Caco-2 (cell line): ENCODE measurements around the gene PRKAA1. TPM values are rescaled to one million over a fixed set of nuclear protein-coding genes. Genes with fewer than 3 reads are reported as not detected.

Experiments
- BruUV-seq: library from RNA; stranded (reverse); fragments of 400-500 nt; replicated peaks from 2 replicates; lab custom pipeline; 2021; lab: Mats Ljungman, UMichigan
- CTCF ChIA-PET: fragments of 300-600 bp; sonication (Branson Sonifier 250); formaldehyde crosslinking; loops from one replicate; lab custom pipeline; 2022; ENCODE audit warnings: antibody characterized with exemption; lab: Charles Lee
- POLR2A ChIA-PET: fragments of 300-600 bp; sonication (Branson Sonifier 250); formaldehyde crosslinking; loops from one replicate; lab custom pipeline; 2022; ENCODE audit warnings: antibody characterized with exemption; lab: Charles Lee
- DNase-seq, 2 experiments: peaks; one replicate each; pipeline versions ENCODE4 v3.0.0 to v3.0.0-alpha.2; 2020 to 2022
- H3K27me3 ChIP-seq: replicated peaks from 2 replicates; pipeline ENCODE4 v1.6.0; 2011; ENCODE audit warnings: low read length; ENCODE audit not compliant: control insufficient read depth, insufficient read depth
- H3K36me3 ChIP-seq: 2 replicates; pipeline ENCODE4 v1.5.1; 2011; ENCODE audit warnings: low read length; ENCODE audit not compliant: control insufficient read depth, insufficient read depth
- H3K4me1 ChIP-seq: fragments of 250-450 bp; sonication (Bioruptor Pico); 2 replicates; pipeline ENCODE4 v1.5.1; 2020; ENCODE audit warnings: mild to moderate bottlenecking
- H3K4me3 ChIP-seq: 2 replicates; pipeline ENCODE4 v1.5.1; 2011; ENCODE audit warnings: low read depth, mild to moderate bottlenecking, control low read depth, low read length
- H3K9me3 ChIP-seq: fragments of 250-450 bp; sonication (Bioruptor Pico); 2 replicates; pipeline ENCODE4 v1.5.1; 2020; ENCODE audit warnings: mild to moderate bottlenecking, moderate library complexity
- H3K27ac Mint-ChIP-seq: one replicate; pipeline ENCODE4 v1.8.0; 2022; ENCODE audit warnings: mixed read lengths; ENCODE audit not compliant: unreplicated experiment
- H3K27me3 Mint-ChIP-seq: one replicate; pipeline ENCODE4 v1.8.0; 2022; ENCODE audit warnings: mixed read lengths; ENCODE audit not compliant: insufficient read depth, unreplicated experiment
- H3K36me3 Mint-ChIP-seq: one replicate; pipeline ENCODE4 v1.8.0; 2022; ENCODE audit warnings: mild to moderate bottlenecking, mixed read lengths; ENCODE audit not compliant: insufficient read depth, unreplicated experiment
- H3K4me1 Mint-ChIP-seq: one replicate; pipeline ENCODE4 v1.8.0; 2022; ENCODE audit warnings: low read depth, mixed read lengths; ENCODE audit not compliant: unreplicated experiment
- H3K4me3 Mint-ChIP-seq: one replicate; pipeline ENCODE4 v1.8.0; 2022; ENCODE audit warnings: mild to moderate bottlenecking, moderate library complexity, mixed read lengths; ENCODE audit not compliant: unreplicated experiment
- H3K9me3 Mint-ChIP-seq: one replicate; pipeline ENCODE4 v1.8.0; 2022; ENCODE audit warnings: mixed read lengths; ENCODE audit not compliant: unreplicated experiment
- CTCF ChIP-seq, 2 experiments: fragments of 200-600 bp in 1 of 2; IDR thresholded peaks; 1 replicate in 1 of 2; 2 replicates in 1 of 2; pipeline versions ENCODE4 v1.5.1 to v1.8.0; 2011 to 2022; ENCODE audit warnings: antibody characterized with exemption in 1 of 2, control low read depth in 1 of 2, inconsistent platforms in 1 of 2, low read depth in 1 of 2, low read length in 1 of 2, mild to moderate bottlenecking in 1 of 2, moderate library complexity in 1 of 2; ENCODE audit not compliant: insufficient read depth in 1 of 2, severe bottlenecking in 1 of 2, unreplicated experiment in 1 of 2
- intact Hi-C: fragments of 100-400 bp; cut with micrococcal nuclease; formaldehyde crosslinking; loops from one replicate; pipeline ENCODE4 v1.10.0; 2022; ENCODE audit not compliant: unreplicated experiment
- total RNA-seq: library from RNA; stranded (reverse); gene quantifications from 2 replicates; pipeline ENCODE4 v1.2.3, GENCODE V29; 2022

Gene PRKAA1
- total RNA-seq, 1 experiment from 2014 or later, result 64.6 TPM

DNA sequence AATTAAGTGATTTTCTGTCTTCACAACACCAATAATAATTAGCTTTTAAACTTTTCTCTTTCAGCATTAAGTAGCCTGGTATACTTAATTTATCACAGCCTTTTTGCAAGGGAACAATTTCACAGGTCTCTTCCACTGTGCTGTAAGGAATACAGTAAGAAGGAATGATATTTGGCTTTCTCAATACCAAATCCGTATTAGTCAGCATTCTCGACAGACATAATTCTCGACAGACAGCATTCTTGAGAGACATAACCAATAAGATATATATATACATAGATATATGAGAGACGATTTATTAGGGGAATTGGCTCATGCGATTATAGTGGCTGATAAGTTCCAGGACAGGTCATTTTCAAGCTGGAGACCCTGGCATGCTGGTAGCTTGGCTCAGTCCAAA is 18.0 kb downstream of the PRKAA1 start:
- H3K4me1 ChIP-seq, result peaks cover 51% of the 10 kb centered on the region
- H3K4me1 Mint-ChIP-seq, result peaks cover 36% of the 10 kb centered on the region
- POLR2A ChIA-PET, result no interaction called here

GRCh38 chr5:40779561-40779960 is 18.6 kb downstream of the PRKAA1 start:
- CTCF ChIA-PET, result no interaction called here
- DNase-seq, result no peak
- peaks cover 35% of the 10 kb centered on the region for H3K4me1 Mint-ChIP-seq
- peaks cover 45% of the 10 kb centered on the region for H3K4me1 ChIP-seq
- H3K36me3 Mint-ChIP-seq, result peaks cover 17% of the 10 kb centered on the region
- no peaks in the 10 kb centered on the region for H3K9me3 Mint-ChIP-seq
- no peak overlapping the region for H3K4me3 ChIP-seq
- POLR2A ChIA-PET, result no interaction called here
- BruUV-seq, result no TSS peak
- intact Hi-C loops, result no loop called here
- no peaks in the 10 kb centered on the region for H3K27me3 ChIP-seq
- H3K36me3 ChIP-seq, result 0 out of 2 replicates have a peak, but pooled peaks cover 1% of the 10 kb centered on the region
- H3K4me3 Mint-ChIP-seq, result no peak overlapping the region
- H3K27me3 Mint-ChIP-seq, result no peaks in the 10 kb centered on the region
- TF ChIP-seq CTCF (IDR thresholded peaks at IDR 0.05; ENCODE audit: insufficient read depth in 1 of 2, low read depth in 1 of 2, low read length in 1 of 2, severe bottlenecking in 1 of 2, unreplicated experiment in 1 of 2), result no peak
- H3K9me3 ChIP-seq, result no peaks in the 10 kb centered on the region
- H3K27ac Mint-ChIP-seq, result no peak overlapping the region

More for the DNA sequence above, 18.0 kb downstream of the PRKAA1 start:
- Mint-ChIP-seq H3K4me3 (no peak overlapping the region), H3K9me3 (peaks cover under 1% of the 10 kb centered on the region), H3K27me3 (no peaks in the 10 kb centered on the region), H3K36me3 (peaks cover 17% of the 10 kb centered on the region), H3K27ac (no peak overlapping the region)
- DNase-seq, result no peak
- TF ChIP-seq CTCF (IDR thresholded peaks at IDR 0.05; ENCODE audit: insufficient read depth in 1 of 2, low read depth in 1 of 2, low read length in 1 of 2, severe bottlenecking in 1 of 2, unreplicated experiment in 1 of 2), result no peak
- no peaks in the 10 kb centered on the region for H3K9me3 ChIP-seq
- intact Hi-C loops, result no loop called here
- no peak overlapping the region for H3K4me3 ChIP-seq
- BruUV-seq, result no TSS peak
- H3K27me3 ChIP-seq, result no peaks in the 10 kb centered on the region
- CTCF ChIA-PET, result no interaction called here
- 0 out of 2 replicates have a peak, but pooled peaks cover 1% of the 10 kb centered on the region for H3K36me3 ChIP-seq

DNA sequence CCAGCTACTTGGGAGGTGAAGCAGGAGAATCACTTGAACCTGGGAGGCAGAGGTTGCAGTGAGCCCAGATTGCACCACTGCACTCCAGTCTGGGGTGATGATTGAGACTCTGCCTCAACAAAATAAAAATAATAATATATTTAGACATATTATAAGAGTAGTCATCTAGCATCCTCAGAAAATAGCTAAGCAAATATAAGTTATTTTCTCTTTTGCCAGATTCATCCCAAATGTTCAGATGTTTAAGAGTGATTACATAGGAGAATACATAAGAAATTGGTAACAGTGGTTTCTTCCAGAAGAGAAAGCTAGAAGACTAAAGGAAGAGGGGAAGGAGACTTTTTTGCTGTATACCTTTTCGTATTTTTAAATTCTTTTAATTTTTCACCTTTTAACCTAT is 20.0 kb downstream of the PRKAA1 start:
- DNase-seq, result no peak
- no peaks in the 10 kb centered on the region for H3K27me3 ChIP-seq
- no peak overlapping the region for H3K4me3 Mint-ChIP-seq
- ChIA-PET POLR2A (no interaction called here), CTCF (no interaction called here)
- H3K36me3 ChIP-seq, result 0 out of 2 replicates have a peak, but pooled peaks cover 1% of the 10 kb centered on the region
- no peaks in the 10 kb centered on the region for H3K27me3 Mint-ChIP-seq
- BruUV-seq, result no TSS peak
- intact Hi-C loops, result no loop called here
- no peaks in the 10 kb centered on the region for H3K9me3 ChIP-seq
- H3K36me3 Mint-ChIP-seq, result peaks cover 21% of the 10 kb centered on the region
- no peak overlapping the region for H3K4me3 ChIP-seq
- no peaks in the 10 kb centered on the region for H3K9me3 Mint-ChIP-seq
- H3K4me1 ChIP-seq, result peaks cover 35% of the 10 kb centered on the region
- H3K4me1 Mint-ChIP-seq, result peaks cover 26% of the 10 kb centered on the region
- TF ChIP-seq CTCF (IDR thresholded peaks at IDR 0.05; ENCODE audit: insufficient read depth in 1 of 2, low read depth in 1 of 2, low read length in 1 of 2, severe bottlenecking in 1 of 2, unreplicated experiment in 1 of 2), result no peak
- H3K27ac Mint-ChIP-seq, result no peak overlapping the region
